Sciatic nerve (tissue), 2 donors: ENCODE data around the gene KRT34. TPM values are rescaled to one million over a fixed set of nuclear protein-coding genes. Genes with fewer than 3 reads are reported as not detected.
"Not testable (repeated sequence)": the region's sequence is repeated elsewhere in the genome, so short reads cannot be mapped to it uniquely, and the experiment has no call there.

Experiments used
- ATAC-seq: fragments of 200-7000 bp; cut with Tn5 transposase; one replicate; pipeline ENCODE4 v1.9.1; 2020; ENCODE audit warnings: mild to moderate bottlenecking, moderate library complexity
- DNase-seq: peaks from one replicate; pipeline ENCODE4 v3.0.0-alpha.2; 2020; ENCODE audit warnings: low spot score
- intact Hi-C: fragments of 100-400 bp; cut with DNase I; formaldehyde crosslinking; loops from one replicate; pipeline ENCODE4 v1.14.2; 2022
- total RNA-seq: library from RNA; stranded (reverse); fragmentation: NEBNext Ultra II Directional; extraction: Animal tissue kit (Norgen Biotek cat#: 25700); gene quantifications from one replicate; pipeline ENCODE4 v1.2.1, GENCODE V29; 2021
- donor health status: DM: no; HTN: no; CAD: no.
- donor health status: DM: no; HTN: no; CAD: no.

KRT34 gene
- total RNA-seq, 1 donor from 2014 or later, result not detected

- intact Hi-C loops, result no loop called here
- DNase-seq, result no peak
- ATAC-seq, result no peak
Measured at GRCh38 chr17:41411072-41411840, 29.1 kb upstream of the KRT34 start.

- ATAC-seq, result no peak
Measured at GRCh38 chr17:41407226-41407625, 25.1 kb upstream of the KRT34 start.

GRCh38 chr17:41406205-41406604 is 24.1 kb upstream of the KRT34 start:
- no peak for DNase-seq
- intact Hi-C loops, result no loop called here
- no peak for ATAC-seq

More at GRCh38 chr17:41407226-41407625, 25.1 kb upstream of the KRT34 start:
- DNase-seq, result no peak
- intact Hi-C loops, result no loop called here

GRCh38 chr17:41404024-41404671 is 22.0 kb upstream of the KRT34 start:
- intact Hi-C loops, result no loop called here
- DNase-seq, result no peak
- ATAC-seq, result peak; percentile 70

- intact Hi-C loops, result no loop called here
- ATAC-seq, result no peak
- no peak for DNase-seq
Measured at GRCh38 chr17:41403404-41404023, 21.4 kb upstream of the KRT34 start.

- ATAC-seq, result no peak
- DNase-seq, result no peak
Measured at GRCh38 chr17:41402161-41402560, 20.1 kb upstream of the KRT34 start.

GRCh38 chr17:41396996-41397660 is 15.0 kb upstream of the KRT34 start, which contains the start of gene KRT31:
TSS of gene KRT31 (minus strand) at chr17:41397608. CDS start at chr17:41397539, 69 bp downstream.
- ATAC-seq (no peak), DNase-seq (no peak)
- intact Hi-C loops, result no loop called here

More at GRCh38 chr17:41402161-41402560, 20.1 kb upstream of the KRT34 start:
- intact Hi-C loops, result no loop called here

- DNase-seq (no peak), ATAC-seq (no peak)
- intact Hi-C loops, result no loop called here
Measured at GRCh38 chr17:41396340-41396739, 14.2 kb upstream of the KRT34 start.

- intact Hi-C loops, result no loop called here
- ATAC-seq (no peak), DNase-seq (no peak)
Measured at GRCh38 chr17:41395611-41396010, 13.5 kb upstream of the KRT34 start.

- ATAC-seq, DNase-seq, intact Hi-C loops: not testable (repeated sequence)
Measured at GRCh38 chr17:41395044-41395443, 12.9 kb upstream of the KRT34 start.

- intact Hi-C loops, result no loop called here
- ATAC-seq (no peak), DNase-seq (no peak)
Measured at GRCh38 chr17:41394254-41394996, 12.3 kb upstream of the KRT34 start.

GRCh38 chr17:41393826-41394225 is 11.7 kb upstream of the KRT34 start:
- no peak for DNase-seq
- no peak for ATAC-seq
- intact Hi-C loops, result no loop called here

- intact Hi-C loops, result no loop called here
- ATAC-seq (no peak), DNase-seq (no peak)
Measured at GRCh38 chr17:41393294-41393693, 11.2 kb upstream of the KRT34 start.

- no peak for DNase-seq
- intact Hi-C loops, result no loop called here
- no peak for ATAC-seq
Measured at GRCh38 chr17:41392278-41392677, 10.2 kb upstream of the KRT34 start.

- no peak for DNase-seq
- intact Hi-C loops, result no loop called here
- ATAC-seq, result no peak
Measured at GRCh38 chr17:41391535-41391934, 9.4 kb upstream of the KRT34 start.

GRCh38 chr17:41390411-41390938 is 8.4 kb upstream of the KRT34 start:
- intact Hi-C loops, result no loop called here
- DNase-seq, result no peak
- no peak for ATAC-seq

GRCh38 chr17:41387670-41388069 is 5.6 kb upstream of the KRT34 start:
- ATAC-seq, result no peak
- intact Hi-C loops, result no loop called here
- no peak for DNase-seq

GRCh38 chr17:41386227-41386626 is 4.1 kb upstream of the KRT34 start:
- DNase-seq, result no peak
- ATAC-seq, result no peak
- intact Hi-C loops, result no loop called here

- ATAC-seq (no peak), DNase-seq (no peak)
- intact Hi-C loops, result no loop called here
Measured at GRCh38 chr17:41383690-41384089, 1.6 kb upstream of the KRT34 start.
